ENCODE results near the gene RIPK4.

DNA sequence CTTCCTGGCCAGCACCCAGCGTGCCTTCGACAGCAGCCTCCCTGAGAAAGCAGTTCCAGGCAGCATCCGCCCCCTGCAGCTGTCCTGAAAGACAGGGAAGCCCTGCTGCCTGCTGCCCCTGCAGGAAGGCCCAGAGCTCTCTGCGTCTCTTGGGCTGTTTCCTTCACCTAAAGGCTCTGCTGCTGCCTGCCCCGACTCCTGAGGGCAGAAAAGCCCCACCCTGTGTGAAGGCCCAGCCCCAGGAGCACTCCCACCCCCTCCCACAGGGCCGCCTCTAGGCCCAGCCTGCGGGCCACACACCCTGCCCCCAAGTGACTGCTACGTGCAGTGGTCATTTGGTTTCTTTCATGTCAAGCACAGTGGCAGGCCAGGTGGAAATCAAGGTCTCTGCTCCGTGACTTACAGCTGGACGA is 12.4 kb downstream of the RIPK4 start:
- TF ChIP-seq, protein P1, sequence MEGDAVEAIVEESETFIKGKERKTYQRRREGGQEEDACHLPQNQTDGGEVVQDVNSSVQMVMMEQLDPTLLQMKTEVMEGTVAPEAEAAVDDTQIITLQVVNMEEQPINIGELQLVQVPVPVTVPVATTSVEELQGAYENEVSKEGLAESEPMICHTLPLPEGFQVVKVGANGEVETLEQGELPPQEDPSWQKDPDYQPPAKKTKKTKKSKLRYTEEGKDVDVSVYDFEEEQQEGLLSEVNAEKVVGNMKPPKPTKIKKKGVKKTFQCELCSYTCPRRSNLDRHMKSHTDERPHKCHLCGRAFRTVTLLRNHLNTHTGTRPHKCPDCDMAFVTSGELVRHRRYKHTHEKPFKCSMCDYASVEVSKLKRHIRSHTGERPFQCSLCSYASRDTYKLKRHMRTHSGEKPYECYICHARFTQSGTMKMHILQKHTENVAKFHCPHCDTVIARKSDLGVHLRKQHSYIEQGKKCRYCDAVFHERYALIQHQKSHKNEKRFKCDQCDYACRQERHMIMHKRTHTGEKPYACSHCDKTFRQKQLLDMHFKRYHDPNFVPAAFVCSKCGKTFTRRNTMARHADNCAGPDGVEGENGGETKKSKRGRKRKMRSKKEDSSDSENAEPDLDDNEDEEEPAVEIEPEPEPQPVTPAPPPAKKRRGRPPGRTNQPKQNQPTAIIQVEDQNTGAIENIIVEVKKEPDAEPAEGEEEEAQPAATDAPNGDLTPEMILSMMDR (IDR thresholded peaks at IDR 0.05) = no peak
- no peak for TF ChIP-seq POLR2A (IDR thresholded peaks at IDR 0.05)
- no peak for TF ChIP-seq POLR2AphosphoS5 (IDR thresholded peaks at IDR 0.05)

Measured in breast epithelium (tissue), 3 donors.